Neutrophil (primary cell): ENCODE data around the gene KRTAP10-12.

Experiments used
- H3K27ac ChIP-seq: fragments of 200-600 bp; sonication (generic); 2 replicates; pipeline ENCODE4 v1.5.1; 2016; ENCODE audit warnings: mild to moderate bottlenecking, moderate library complexity
- H3K27me3 ChIP-seq: fragments of 200-600 bp; sonication (generic); 2 replicates; pipeline ENCODE4 v1.6.0; 2016; ENCODE audit warnings: mild to moderate bottlenecking
- H3K36me3 ChIP-seq: fragments of 200-600 bp; sonication (generic); 2 replicates; pipeline ENCODE4 v1.5.1; 2017
- H3K4me1 ChIP-seq, 2 experiments: fragments of 200-600 bp in 1 of 2; sonication (generic) in 1 of 2; 1 replicate in 1 of 2; 2 replicates in 1 of 2; pipeline versions ENCODE4 v1.5.1 to v1.6.1; 2013 to 2016; ENCODE audit warnings: low read depth in 1 of 2, low read length in 1 of 2, mild to moderate bottlenecking in 1 of 2, moderate library complexity in 1 of 2; ENCODE audit not compliant: control insufficient read depth in 1 of 2, insufficient read depth in 1 of 2
- H3K4me3 ChIP-seq, 2 experiments: fragments of 200-600 bp in 1 of 2; sonication (generic) in 1 of 2; 1 replicate in 1 of 2; 2 replicates in 1 of 2; pipeline ENCODE4 v1.5.1; 2013 to 2016; ENCODE audit warnings: low read depth in 1 of 2, low read length in 1 of 2, mild to moderate bottlenecking in 1 of 2, moderate library complexity in 1 of 2
- H3K9me3 ChIP-seq: fragments of 200-600 bp; sonication (generic); 2 replicates; pipeline ENCODE4 v1.5.1; 2016
- CTCF ChIP-seq: fragments of 200-600 bp; sonication (generic); IDR thresholded peaks from 2 replicates; pipeline ENCODE4 v1.5.1; 2016; ENCODE audit warnings: antibody characterized with exemption

KRTAP10-12 gene

GRCh38 chr21:44706706-44707581 is 10.0 kb downstream of the KRTAP10-12 start:
- Histone ChIP-seq H3K4me1 (no peaks in the 10 kb centered on the region), H3K9me3 (no peaks in the 10 kb centered on the region), H3K27ac (no peak overlapping the region), H3K36me3 (no peaks in the 10 kb centered on the region), H3K27me3 (peaks cover 100% of the 10 kb centered on the region), H3K4me3 (no peak overlapping the region)
- no peak for TF ChIP-seq CTCF

- TF ChIP-seq CTCF = no peak
- no peak overlapping the region for H3K27ac ChIP-seq
- no peaks in the 10 kb centered on the region for H3K4me1 ChIP-seq
- H3K9me3 ChIP-seq = no peaks in the 10 kb centered on the region
- H3K4me3 ChIP-seq = no peak overlapping the region
- H3K36me3 ChIP-seq = no peaks in the 10 kb centered on the region
- peaks cover 100% of the 10 kb centered on the region for H3K27me3 ChIP-seq
These were observed 11.4 kb downstream of the KRTAP10-12 start for GRCh38 chr21:44708213-44708865.

- TF ChIP-seq CTCF = no peak
- no peak overlapping the region for H3K4me3 ChIP-seq
- no peak overlapping the region for H3K27ac ChIP-seq
- H3K4me1 ChIP-seq = no peaks in the 10 kb centered on the region
- peaks cover 100% of the 10 kb centered on the region for H3K27me3 ChIP-seq
- no peaks in the 10 kb centered on the region for H3K36me3 ChIP-seq
- no peaks in the 10 kb centered on the region for H3K9me3 ChIP-seq
These were observed 12.0 kb downstream of the KRTAP10-12 start for GRCh38 chr21:44708866-44709425.

- Histone ChIP-seq H3K4me3 (no peak overlapping the region), H3K4me1 (no peaks in the 10 kb centered on the region), H3K9me3 (no peaks in the 10 kb centered on the region), H3K27ac (no peak overlapping the region), H3K36me3 (no peaks in the 10 kb centered on the region), H3K27me3 (peaks cover 100% of the 10 kb centered on the region)
- no peak for TF ChIP-seq CTCF
These were observed 12.7 kb downstream of the KRTAP10-12 start for GRCh38 chr21:44709426-44710293.

GRCh38 chr21:44710294-44710665 is 13.3 kb downstream of the KRTAP10-12 start:
- Histone ChIP-seq H3K36me3 (no peaks in the 10 kb centered on the region), H3K27me3 (peaks cover 100% of the 10 kb centered on the region), H3K9me3 (no peaks in the 10 kb centered on the region), H3K4me1 (no peaks in the 10 kb centered on the region), H3K27ac (no peak overlapping the region), H3K4me3 (no peak overlapping the region)
- no peak for TF ChIP-seq CTCF
